GM18508 (cell line): ENCODE results near the gene TBC1D22B.

Experiments
- ATAC-seq: cut with Tn5 transposase; IDR thresholded peaks from one replicate; pipeline ENCODE4 v1.9.1; 2021; ENCODE audit warnings: moderate number of reproducible peaks; ENCODE audit not compliant: insufficient read depth, unreplicated experiment

The TBC1D22B gene

DNA sequence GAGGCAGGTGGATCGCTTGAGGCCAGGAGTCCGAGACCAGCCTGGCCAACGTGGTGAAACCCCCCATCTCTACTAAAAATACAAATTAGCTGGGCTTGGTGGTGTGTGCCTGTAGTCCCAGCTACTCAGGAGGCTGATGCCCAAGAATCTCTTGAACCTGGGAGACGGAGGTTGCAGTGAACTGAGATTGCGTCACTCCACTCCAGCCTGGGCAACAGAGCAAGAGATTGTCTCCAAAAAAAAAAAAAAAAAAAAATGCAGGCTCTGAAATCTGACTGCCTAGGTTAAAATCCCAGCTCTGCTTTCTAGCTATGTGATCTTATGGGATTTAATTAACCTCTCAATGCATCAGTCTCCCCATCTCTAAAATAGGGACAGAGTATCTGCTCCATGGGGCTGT, 3.6 kb downstream of the TBC1D22B start:
- ATAC-seq: no peak

- ATAC-seq: no peak
These were observed 5.0 kb downstream of the TBC1D22B start for GRCh38 chr6:37262446-37263026.

DNA sequence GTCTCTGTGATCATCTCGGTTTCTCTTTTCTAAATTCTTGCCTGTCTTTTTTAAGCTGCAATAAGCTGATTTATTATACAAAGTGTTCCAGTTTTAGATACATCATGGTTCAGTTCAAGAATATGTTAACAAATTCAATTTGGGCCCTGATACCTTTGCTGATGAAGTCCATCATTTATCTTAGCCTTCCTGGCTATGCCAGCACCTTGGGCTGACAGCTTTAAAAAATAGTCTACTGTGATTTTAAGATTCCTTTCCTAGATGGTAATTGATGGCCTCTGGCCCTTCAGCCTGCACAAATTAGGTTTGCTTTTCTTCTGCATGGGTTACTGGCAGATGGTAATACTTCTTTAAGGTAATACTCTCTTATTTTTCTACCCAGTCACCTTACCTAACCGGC, 7.4 kb downstream of the TBC1D22B start:
- no peak for ATAC-seq

DNA sequence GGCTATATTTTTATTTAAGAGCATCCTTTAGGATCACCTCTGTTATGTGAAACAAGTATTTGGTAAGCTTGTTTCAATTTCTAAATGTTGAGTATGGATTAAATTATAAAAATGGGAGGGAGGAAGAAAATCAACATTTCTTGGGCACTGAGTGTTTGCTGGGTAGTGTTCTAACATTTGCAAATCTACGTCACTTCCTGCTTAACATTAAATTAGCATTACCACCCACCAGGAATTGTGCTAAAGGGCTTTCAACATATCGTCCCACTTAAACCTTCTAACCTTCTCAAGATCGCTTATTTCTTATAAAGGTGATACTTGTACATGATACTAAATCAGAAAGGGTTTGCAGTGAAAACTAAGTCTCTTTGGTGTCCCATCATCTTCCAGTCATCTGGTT, 8.3 kb downstream of the TBC1D22B start:
- no peak for ATAC-seq

GRCh38 chr6:37269105-37269504, 11.5 kb downstream of the TBC1D22B start:
- no peak for ATAC-seq

DNA sequence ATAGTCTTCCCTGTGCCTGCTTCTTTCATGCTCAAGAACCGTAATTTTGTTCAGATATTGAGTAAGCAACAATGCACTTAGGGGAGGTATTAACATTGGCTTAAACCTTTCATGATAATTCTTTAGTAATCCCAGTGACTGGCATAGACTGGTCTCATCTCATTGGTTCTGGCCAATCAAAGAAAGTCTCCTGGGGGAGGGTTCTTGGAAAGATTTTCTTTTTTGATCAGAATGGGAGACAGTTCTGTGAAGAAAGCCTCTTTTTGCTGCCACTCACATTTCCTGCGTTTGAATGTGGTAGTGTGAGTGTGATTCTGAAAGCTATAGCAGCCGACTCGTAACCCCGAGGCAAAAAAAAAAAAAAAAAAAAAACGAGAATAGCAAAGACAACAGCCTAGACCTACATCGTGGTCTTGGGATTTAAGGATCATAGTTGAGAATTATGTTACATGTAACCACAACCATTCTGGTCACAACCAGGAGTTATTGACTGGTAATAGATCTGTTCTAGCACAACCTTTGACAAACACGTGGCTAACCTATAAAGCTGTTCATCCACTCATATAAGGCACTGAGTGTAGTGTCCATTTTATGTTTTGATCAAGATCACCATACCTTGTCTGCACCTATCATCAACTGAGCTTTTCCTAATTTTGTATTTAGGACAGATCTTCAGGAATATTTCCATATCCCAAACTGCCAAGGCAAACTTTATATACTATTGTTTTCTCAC, 15.4 kb downstream of the TBC1D22B start:
- no peak for ATAC-seq

- ATAC-seq: no peak
These were observed 16.1 kb downstream of the TBC1D22B start for GRCh38 chr6:37273690-37274089.

DNA sequence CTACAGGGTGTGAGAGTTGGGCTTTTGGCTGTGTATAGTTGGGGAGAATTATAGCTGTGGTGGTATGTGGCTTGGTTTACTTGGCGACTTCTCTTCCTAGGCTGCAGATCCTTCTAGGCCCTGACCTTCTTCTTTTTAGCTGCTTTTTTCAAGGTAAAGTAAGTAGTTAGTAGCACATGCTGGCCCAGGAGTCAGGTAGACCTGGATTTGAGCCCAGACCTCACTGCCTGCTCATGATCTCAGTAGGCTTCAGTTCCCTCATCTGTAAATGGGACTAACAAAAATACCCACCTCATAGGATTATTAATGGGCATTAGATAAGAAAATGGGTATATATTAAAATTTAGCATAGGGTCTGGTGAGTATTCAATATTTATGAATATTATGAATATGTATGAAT, 17.8 kb downstream of the TBC1D22B start:
- no peak for ATAC-seq

GRCh38 chr6:37277001-37277409, 19.4 kb downstream of the TBC1D22B start:
- no peak for ATAC-seq

- no peak for ATAC-seq
These were observed 22.0 kb downstream of the TBC1D22B start for GRCh38 chr6:37279366-37280134.

DNA sequence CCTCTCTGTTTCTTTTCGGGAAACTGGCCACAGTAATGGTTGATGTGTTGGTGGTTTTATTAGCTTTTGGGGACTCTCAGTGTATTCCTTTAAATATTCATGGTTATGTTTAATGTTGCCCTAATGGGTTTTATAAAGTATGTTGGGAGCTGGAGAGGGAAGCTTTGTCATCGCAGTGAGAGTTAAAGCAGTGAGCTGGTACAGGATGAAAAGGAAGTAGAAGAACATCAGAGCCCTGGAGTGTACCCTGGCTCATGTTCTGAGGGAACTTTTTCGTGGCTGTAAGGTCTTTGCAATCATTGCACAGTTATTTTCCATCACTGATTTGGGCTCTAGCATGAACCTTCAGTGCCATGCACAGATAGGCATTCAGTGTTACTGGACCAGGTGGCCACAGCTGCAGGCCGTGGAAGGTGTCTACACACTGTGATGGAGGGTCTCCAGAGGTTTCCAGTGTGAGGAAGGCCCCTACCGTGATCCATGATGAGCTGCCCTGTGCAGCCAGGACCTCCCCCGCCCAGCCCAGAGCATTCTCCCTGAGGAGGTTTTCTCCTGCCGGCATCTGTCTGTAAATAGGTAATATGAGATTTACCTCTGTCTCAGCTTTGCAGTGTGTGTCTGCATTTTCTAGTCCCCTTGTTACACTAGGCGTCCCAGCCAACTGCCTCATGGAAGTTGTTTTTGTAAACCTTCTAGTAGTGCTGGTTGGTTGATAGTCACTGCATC, 22.8 kb downstream of the TBC1D22B start:
- no peak for ATAC-seq

GRCh38 chr6:37282371-37282770, 24.8 kb downstream of the TBC1D22B start:
- no peak for ATAC-seq

DNA sequence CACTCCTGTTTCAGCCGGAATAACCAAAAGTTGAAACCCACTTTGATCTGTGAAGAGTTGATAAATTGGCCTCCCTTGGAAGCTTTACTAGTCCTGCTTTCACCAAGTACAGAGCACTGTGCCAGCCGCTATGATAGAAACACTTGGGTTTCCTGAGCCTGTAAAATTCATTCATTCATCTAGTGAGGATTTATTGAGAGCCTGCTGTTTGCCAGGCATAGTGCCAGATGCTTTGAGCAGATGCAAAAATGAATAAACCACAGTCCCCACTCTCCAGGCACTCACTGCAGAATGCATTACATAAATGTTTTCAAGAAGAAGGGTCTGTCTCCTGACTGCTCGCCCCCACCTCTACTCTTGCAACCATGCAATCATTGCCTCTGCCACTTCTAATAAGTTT, 25.7 kb downstream of the TBC1D22B start:
- no peak for ATAC-seq

DNA sequence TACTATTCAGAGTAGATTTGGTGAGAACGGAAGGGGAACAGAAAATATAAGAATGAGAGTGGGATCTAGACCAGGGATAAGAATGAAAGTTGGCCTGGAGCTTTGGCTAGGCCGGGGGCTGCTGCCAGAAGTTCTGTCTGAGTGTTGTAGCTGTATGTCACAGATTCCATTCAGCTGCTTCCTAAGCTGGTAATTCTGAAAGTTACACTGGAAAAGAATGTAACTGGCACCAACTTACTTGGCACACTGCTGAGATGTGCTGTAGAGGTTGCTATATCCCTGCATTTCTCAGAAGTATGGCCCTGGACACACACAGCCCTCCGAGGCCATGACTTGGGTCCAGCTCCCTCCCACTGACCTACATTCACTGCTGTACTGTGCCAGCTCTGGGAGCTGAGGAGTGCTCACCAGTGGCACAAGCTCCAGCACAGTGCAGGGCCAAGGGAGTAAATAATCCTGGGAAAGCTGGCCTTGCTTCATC, 26.1 kb downstream of the TBC1D22B start:
- no peak for ATAC-seq

DNA sequence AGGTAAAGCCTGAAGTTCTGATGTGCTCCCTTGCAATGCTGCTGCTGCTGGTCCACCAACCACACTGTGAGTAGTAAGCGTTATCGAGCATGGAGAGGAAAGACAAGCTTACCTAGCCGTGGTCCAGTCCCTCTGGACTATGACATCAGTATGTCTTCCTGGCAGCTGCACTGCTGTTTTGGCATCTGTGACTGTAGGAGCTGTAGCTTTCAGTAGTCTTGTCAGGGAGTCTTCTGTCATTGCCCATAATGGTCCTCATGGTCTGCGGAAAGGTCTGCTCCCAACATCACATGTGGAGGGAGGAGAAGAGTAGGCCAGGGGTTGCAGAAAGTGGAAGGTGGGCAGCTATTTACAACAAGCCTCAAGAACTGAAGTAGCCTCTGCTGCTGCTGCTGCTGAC, 27.2 kb downstream of the TBC1D22B start:
- ATAC-seq: no peak

DNA sequence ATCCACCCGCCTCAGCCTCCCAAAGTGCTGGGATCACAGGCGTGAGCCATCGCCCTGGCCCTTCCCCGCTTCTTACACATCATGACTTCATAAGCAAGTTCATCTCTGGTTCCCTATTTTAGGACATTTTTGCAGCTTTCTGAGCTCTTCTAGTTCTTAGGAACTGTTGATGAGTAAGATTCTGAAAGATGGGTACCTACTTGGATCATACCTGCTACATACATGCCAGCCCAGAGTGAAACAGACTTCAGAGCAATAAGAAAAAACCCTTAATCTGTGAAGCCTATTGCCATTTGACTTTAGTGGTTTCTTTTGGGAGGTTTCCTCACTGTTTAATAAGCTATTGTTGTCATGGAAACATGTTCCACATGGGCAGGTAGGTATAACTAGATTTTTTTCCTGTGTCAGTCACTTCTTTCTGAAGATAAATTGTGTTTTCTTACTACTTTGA, 28.3 kb downstream of the TBC1D22B start:
- ATAC-seq: no peak

GRCh38 chr6:37287519-37288157, 30.1 kb downstream of the TBC1D22B start:
- no peak for ATAC-seq

DNA sequence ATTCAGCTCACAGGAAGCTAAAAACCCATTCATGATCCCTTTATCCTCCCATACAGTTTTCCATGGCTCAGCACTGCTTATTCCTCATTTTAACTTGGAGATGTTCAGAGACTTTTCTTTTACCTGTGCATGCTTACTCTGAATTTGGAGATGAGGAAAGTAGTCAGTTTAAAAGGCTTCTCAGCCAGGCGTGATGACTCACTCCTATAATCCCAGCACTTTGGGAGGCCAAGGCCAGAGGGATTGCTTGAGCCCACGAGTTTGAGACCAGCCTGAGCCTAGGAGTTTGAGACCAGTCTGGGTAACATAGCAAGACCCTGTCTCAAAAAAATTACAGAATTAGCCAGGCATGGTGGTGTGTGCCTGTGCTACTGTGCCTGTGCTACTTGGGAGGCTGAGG, 30.7 kb downstream of the TBC1D22B start:
- no peak for ATAC-seq

GRCh38 chr6:37289931-37290330, 32.4 kb downstream of the TBC1D22B start:
- no peak for ATAC-seq

- no peak for ATAC-seq
These were observed 35.9 kb downstream of the TBC1D22B start for GRCh38 chr6:37293426-37293825.
